Central memory CD4-positive, alpha-beta T cell (primary cell): Measurements from ENCODE around the gene ERBIN.
A peak's percentile ranks its signal among the peaks of the same experiment; 100 is the strongest.
"Not testable (repeated sequence)": the region's sequence is repeated elsewhere in the genome, so short reads cannot be mapped to it uniquely, and the experiment has no call there.

ENCODE experiments used
- DNase-seq: peaks from one replicate; pipeline ENCODE4 v3.0.0; 2022

The ERBIN gene

DNA sequence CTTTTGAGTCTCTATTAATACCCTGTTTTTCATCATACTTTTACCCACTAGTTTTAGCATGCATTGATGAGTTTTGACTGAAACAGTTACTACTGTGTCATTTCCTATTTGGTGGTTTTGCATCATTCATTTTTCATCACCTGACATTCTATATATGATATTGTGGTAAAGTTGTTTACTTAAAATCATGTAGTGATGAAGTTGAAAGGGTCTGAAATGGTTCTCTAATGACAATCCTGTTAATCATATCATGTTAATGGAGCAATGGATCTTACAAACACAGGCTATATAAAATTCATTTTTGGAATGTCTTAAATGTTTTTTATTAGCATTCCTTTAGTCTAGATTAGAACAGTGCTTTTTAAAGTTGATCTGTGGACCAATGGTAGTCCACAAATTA lies 84.1 kb downstream of the ERBIN start:
- peak; percentile 34 for DNase-seq

DNA sequence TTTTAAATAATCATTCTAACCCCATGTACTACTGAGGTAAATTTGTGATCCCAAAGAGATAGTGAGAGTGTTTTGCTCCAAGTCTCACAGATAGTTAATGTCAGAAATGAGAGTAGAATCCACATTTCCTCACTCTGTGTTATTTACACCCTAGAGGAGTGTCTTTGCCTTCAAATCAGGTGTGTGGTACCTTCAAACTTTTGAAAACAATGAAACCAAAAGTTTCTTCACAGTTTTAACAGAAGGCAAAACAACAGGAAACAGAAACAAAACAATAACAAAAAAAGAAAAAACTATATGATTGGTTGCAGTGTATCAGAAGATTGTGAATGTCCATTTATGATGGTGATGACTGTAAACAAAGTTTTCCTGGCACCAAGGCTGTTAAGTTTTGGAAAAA lies 85.9 kb downstream of the ERBIN start:
- no peak for DNase-seq

DNA sequence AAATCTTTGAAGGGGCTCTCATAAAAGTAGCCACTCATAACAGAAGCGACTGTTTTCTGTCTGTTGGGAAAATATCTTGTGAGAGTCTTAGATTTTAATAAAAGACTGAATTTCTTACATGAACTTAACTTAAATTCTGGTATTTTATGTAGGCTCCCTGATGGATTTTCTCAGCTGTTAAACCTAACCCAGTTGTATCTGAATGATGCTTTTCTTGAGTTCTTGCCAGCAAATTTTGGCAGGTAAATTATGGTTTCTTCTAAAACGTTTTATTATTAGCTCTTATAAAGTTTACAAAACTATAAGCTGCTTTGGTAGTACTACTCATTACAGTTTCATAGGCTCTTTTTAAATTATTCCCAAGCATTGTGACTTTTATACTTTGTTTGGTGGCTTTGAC lies 87.0 kb downstream of the ERBIN start:
- DNase-seq = no peak

DNA sequence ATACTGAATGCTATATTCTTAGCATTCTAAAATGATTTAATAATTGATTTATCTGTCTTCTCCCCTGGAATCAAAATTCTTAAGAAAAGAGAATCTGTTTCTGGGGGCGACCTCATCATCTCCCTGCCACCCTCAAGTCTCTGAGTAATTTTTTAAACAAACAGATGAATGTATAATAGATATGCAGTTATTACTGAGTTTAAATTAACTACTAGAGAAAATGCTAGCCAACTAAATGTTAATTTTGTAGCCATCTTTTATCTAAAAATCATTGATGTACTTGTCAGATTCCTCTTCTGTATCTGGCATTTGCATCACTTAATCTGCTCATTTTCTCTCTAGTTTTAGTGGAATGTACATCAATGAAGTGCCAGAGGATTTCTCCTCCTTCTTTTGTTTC lies 87.5 kb downstream of the ERBIN start:
- DNase-seq = no peak

DNA sequence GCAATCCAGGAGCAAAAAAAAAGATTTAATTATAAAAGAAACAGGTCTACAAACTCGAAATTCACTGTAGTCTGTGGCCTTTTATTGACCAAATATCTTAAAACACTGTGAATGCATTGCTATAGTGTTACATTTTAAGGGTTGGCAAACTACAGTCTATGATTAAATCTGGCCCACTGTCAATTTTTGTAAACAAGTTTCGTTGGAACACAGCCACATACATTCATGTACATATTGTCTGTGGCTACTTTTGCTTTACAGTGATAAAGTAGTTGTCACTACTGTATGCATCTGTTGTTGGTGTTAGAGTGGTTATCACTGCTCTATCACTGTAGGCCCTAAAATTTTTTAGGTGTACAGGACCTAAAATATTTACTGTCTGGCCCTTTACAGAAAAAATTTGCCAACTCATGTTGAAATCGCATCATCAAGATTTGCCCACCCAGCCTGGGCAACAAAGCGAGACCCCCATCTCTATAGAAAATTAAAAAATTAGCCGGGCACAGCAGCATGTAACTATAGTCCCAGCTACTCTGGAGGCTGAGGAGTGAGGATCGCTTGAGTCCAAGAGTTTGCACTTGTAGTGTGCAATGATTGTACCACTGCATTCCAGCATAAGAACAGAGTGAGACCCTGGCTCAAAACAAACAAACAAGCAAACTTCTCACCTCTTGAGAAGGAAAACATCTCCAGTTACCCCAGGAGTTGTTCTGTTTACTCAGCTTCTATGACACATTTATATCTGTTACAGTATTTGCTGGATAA lies 89.0 kb downstream of the ERBIN start:
- no peak for DNase-seq

DNA sequence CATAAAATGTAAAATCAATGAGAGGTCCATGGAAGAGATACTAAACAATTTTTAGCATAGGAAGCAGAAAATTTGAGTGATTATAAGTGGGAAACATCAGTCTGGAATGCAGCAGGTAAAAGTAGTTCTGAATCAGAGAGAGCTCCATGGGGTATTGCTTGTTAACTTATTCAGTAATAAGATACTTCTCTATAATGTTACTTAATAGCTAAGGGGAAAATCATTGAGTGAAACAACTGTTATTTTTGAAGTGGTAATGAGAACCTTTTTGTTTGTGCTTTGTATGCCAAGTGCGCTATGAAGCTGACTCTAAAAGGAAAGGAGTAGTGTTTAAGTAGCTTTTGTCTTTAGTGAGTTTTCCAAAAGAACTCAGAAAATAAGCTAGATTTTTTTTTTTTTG lies 95.2 kb downstream of the ERBIN start:
- no peak for DNase-seq

DNA sequence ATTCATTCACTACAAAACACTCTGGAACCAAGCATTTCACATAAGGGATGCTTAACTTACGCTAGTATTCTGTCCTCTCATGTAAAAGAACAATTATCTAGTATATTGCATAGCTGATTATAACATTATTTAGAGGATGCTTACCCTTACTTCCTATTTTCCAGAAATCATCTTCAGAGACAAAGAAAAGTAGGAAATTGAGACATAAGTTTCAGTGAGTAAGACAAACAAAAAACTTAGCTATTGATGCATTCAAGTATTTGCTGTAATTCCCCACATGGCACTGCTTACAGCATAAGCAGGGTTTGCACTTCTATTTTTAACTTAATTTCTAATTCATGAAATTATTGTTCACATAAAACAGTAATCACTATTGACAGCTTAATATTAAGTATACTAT lies 112.9 kb downstream of the ERBIN start:
- no peak for DNase-seq

DNA sequence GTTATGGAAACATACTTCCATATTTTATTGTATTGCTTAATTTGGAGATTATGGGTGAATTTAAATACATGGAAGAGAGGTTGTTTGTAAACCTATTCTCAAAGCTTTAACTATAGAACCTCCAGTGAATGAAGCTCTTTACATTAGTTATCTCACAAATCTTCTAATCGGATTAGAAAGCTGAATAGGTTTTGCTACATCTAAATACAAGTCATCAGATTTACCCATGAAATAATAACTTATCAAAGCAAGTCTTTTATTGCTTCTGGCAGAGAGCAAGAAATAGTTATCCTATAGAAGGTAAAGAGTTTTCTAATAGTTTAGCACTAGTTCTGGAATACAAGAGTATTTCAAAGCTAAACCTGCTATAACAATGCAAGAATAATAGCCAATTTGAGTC lies 113.3 kb downstream of the ERBIN start:
- no peak for DNase-seq

DNA sequence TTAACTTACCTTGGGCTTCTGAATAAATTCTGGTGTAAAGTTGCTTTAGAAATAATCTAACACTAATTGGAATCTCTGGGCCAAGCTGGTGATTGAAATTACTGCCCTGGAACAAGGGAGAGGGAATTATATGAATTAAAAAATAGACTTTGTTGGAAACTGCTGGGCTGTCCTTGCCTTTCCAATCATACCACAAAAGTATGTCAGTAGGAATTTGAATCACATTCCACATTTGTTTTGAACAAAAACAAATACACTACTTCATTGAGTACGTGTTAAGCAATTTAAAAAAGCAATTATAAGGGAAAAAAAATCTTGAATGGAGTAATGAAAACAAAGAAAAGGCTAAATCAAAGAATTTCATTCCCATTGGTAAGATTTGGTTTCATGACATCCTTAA lies 115.3 kb downstream of the ERBIN start:
- no peak for DNase-seq

DNA sequence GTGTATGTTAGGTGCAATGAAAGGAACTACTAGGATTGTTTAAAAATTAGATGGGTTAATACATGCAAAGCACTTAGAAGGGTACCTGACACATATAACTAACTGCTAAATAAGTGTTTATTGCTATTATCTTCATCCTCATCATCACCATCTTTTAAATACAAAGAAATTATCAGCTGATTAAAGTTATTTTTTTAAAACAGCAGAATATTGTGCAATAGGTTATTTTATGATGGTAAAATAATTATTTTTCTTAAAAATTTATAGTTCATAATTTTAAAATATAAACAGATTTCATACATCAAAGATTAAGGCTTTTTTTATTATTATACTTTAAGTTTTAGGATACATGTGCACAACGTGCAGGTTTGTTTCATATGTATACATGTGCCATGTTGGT lies 130.9 kb downstream of the ERBIN start:
- DNase-seq = no peak

DNA sequence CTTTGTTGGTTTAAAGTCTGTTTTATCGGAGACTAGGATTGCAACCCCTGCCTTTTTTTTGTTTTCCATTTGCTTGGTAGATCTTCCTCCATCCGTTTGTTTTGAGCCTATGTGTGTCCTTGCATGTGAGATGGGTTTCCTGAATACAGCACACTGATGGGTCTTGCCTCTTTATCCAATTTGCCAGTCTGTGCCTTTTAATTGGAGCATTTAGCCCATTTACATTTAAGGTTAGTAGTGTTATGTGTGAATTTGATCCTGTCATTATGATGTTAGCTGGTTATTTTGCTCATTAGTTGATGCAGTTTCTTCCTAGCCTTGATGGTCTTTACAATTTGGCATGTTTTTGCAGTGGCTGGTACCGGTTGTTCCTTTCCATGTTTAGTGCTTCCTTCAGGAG lies 134.9 kb downstream of the ERBIN start:
- not testable (repeated sequence) for DNase-seq

DNA sequence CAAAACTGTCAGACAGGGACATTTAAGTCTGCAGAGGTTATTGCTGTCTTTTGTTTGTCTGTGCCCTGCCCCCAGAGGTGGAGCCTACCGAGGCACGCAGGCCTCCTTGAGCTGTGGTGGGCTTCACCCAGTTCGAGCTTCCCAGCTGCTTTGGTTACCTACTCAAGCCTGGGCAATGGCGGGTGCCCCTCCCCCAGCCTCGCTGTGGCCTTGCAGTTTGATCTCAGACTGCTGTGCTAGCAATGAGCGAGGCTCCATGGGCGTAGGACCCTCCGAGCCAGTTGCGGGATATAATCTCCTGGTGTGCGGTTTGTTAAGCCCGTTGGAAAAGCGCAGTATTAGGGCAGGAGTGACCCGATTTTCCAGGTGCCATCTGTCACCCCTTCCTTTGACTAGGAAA lies 136.7 kb downstream of the ERBIN start:
- not testable (repeated sequence) for DNase-seq

DNA sequence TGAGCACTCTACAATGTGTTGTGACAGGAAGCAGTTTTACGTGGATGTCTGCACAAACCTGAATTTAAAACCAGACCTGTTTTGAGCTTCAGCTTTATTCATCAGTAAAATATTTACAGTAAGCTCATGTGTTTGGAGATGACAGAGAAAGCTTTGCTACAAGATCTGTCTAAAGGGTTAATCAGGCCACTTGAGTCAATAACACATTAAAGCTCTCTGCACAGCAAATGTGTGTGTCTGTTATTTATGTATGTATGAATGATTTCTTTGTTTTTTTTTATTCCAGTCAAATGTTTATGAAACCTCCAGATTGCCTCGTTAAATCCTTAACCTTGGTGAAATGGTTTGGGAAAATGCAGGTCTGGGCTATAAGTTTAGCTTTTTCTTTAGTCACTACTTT lies 140.5 kb downstream of the ERBIN start:
- DNase-seq = no peak

DNA sequence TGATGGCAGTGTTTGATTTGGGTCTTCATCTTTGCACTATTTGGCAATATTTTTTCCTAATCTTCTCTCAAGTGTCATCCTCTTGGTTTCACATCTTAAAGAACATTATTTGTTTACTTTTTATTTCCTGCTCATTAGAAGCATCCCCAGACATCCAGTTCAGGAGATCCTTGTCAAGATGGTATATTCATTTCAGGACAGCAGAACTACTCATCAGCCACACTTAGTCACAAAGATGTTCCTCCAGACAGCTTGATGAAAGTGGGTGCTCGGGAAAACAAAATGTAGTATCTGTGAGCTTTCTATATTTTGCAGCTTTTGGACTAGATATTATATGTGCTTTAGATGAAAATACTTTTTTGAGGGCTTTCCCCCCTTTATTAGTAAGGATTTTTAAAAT lies 145.7 kb downstream of the ERBIN start:
- DNase-seq = no peak

DNA sequence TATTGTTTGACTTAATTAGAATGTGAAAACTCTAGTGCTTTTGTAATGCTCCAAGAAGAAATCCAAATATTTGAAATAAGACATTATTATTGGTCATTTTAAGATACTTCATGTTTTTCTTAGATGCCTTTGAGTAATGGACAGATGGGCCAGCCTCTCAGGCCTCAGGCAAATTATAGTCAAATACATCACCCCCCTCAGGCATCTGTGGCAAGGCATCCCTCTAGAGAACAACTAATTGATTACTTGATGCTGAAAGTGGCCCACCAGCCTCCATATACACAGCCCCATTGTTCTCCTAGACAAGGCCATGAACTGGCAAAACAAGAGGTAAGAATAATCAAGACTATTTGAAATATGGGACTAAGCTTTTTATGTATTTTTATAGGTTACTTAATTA lies 148.5 kb downstream of the ERBIN start:
- DNase-seq = no peak

DNA sequence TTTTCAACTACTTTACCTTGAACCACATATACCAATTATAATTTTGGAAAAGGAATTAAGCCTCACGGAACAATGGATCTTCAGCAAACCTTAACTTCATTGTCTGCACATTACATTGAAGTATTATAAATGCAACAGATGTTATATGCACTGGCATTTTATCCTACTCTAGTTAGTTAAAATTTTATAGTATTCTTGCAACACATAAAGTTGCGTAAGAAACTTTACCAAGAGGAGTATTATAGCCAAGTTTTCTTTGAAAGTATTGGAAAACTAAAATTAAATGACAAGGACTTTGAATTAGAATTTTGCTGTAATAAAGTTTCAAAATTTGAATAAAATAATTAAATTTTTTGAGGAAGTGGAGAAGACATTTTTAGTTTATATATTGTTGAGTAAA lies 154.3 kb downstream of the ERBIN start:
- DNase-seq = no peak

DNA sequence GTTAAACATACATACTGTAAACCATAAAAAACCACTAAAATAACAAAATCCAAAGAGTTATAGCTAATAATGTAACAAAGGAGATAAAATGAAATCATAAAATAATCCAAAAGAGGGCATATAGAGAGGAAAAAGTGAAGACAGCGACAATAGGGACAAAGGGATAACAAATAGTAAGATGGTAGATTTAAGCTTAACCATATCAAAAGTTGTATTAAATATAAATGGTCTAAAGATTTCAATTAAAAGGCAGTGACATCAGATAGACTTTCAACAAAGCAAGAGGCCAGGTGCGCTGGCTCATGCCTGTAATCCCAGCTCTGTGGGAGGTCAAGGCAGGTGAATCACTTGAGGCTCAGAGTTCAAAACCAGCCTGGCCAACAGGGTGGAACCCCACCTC lies 163.0 kb downstream of the ERBIN start:
- DNase-seq = no peak

DNA sequence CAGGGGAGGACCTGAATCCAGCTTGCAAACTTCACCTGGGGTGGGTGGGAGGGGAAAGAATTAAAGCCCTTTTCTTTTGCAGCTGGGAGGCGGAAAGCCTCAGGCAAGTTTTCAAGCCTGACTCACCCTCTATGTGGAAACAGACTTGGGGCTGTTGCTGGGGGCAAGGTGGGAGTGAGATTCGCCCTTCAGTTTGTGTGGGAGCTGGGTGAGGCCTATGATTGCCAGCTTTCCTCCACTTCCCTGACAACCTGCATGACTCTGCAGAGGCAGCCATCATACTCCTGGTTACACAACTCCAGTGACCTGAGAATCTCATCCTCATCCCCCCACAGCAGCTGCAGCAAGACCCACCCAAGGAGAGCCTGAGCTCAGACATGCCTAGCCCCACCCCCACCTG lies 174.5 kb downstream of the ERBIN start:
- no peak for DNase-seq

DNA sequence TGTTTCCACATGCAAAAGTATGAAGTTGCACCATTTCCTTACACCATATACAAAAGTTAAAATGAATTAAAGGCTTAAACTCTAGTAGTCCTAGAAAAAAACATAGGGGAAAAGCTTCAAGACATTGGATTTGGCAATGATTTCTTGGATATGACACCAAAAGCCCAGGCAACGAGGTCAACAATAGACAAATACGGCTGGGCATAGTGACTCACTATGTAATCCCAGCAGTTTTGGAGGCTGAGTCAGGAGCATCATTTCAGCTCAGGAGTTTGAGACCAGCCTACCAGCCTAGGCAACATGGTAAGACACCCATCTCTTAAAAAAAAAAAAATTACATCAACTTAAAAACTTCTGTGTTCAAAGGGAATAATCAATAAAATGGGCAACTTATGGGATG lies 186.8 kb downstream of the ERBIN start:
- no peak for DNase-seq

DNA sequence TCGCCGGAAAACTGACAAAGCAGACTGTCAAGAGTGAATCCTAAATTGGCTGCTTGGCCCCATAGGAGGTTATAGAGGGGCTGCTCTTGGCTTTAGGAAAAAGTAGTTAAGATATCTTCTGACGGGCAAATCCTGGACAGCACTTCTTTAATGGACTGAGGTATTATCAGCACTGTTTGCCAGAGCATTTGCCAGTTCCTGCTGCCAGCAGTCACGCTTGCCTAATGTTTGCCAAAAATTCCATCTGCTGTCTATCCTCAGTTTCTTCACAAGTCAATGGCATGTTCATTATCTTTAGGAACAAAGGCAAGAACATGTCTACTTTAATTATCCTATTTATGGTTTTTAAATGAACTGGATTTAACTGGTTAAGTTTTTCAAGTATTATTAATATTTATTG lies 191.9 kb downstream of the ERBIN start:
- DNase-seq = no peak

DNA sequence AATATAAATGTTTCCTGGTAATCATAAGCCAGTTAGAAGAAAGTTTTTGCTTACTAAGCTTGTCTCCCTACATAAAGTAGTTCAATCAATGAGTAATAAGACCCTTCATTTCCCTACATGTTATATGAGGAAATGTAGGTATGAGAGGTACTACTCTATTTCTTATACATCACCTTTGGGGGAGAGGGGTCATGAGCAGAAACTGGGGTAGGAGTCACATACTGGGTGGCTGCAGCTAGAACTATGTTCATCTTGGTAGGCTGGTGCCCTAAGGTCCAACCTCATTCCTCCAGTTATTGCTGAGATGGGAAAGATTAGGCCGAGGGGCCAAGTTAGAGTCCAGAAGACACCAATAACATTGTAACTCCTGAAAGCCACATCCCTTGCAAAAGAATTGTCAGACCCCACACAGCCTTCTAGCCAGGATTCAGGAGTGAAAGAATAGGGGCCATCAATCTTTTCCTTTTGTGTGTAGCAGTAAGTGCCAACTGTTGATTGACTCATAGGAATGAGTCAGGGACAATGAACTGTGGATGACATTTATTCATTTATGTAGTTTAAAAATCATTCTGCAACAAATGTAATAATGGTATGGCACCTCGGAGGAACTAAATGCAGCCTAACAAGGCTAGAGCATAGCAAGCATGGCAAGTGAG lies 196.1 kb downstream of the ERBIN start:
- DNase-seq = no peak

DNA sequence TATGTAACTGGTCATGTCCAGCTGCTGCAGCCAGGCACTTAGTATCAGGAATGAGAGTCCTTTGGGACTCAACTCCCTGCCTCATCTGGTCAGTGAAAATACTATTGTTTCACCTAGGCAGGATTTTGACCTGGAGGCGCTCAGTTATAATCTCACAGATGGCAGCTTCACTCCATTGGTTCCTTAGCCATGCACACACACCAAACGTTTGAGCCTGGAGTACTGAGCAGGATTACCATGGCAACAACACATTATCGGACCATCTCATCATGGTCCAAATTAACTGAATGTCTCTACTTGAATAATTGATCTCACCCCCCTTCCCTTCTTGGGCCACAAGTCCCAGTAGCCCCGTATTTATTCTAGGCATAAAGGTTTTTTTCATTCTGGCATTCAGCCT lies 202.8 kb downstream of the ERBIN start:
- no peak for DNase-seq

DNA sequence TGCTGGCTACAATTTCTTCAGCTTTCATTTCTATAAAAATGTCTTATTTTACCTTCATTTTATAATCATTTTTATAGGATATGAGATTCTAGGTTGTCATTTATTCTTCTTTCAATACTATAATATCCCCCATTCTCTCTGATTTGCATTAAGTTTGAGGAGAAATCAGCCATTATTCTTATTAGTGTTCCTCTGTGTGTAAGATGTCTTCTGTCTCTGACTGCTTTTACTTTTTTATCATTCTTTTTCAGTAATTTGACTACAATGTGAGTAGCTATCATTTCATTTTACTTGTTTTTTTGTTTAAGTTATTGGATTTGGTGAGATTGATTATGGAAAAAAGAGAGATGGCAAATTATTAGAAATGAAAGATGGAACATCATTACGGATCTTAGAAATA lies 204.1 kb downstream of the ERBIN start:
- no peak for DNase-seq
